ENCODE measurements around the gene ARL6IP4.
"Not testable (repeated sequence)": the region's sequence is repeated elsewhere in the genome, so short reads cannot be mapped to it uniquely, and the experiment has no call there.

Gene ARL6IP4

DNA sequence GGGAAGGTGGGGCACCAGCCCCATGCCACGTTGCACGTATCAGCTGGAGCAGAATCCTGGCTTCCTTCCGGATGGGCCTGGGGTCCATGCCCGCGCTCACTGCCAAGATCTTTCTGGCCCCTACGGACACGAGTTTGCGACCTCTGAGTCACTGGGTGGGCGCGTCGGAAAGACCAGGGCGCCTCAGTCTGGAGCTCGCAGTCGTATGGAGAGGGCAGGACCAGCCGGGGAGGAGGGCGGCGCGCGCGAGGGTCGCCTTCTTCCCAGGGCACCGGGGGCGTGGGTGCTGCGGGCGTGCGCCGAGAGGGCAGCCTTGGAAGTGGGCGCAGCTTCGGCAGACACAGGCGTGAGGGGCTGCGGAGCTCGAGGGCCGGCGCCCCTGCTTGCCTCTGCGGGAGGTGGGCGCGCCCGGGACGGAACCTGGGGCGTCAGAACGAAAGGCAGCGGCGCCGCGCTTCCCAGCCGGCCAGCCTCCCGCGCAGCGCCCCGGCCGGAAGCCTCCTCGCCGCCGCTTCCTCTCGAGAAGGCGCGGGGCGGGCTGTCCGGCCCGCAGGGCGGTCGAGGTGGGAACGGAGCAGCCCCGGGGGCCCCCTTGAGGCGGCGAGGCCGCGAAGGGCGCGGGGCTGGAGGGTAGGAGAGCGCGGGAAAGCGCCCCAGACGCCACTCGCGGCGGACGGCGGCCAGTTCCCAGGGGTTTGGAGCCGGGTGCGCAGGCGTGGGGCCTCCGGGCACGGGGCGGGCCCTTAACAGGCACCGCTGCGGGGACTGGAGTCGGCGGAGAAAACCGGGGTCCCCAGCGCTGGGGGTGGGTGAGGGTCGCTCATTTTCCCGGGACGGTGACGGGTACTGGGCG is at the start of gene ARL6IP4:
Gene ARL6IP4, plus strand, starts transcription at position 499 of the 853 bp plus-strand sequence. CDS start 459 bp downstream, outside the sequence.
- TF ChIP-seq, protein P1, sequence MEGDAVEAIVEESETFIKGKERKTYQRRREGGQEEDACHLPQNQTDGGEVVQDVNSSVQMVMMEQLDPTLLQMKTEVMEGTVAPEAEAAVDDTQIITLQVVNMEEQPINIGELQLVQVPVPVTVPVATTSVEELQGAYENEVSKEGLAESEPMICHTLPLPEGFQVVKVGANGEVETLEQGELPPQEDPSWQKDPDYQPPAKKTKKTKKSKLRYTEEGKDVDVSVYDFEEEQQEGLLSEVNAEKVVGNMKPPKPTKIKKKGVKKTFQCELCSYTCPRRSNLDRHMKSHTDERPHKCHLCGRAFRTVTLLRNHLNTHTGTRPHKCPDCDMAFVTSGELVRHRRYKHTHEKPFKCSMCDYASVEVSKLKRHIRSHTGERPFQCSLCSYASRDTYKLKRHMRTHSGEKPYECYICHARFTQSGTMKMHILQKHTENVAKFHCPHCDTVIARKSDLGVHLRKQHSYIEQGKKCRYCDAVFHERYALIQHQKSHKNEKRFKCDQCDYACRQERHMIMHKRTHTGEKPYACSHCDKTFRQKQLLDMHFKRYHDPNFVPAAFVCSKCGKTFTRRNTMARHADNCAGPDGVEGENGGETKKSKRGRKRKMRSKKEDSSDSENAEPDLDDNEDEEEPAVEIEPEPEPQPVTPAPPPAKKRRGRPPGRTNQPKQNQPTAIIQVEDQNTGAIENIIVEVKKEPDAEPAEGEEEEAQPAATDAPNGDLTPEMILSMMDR (IDR thresholded peaks at IDR 0.05): 0 out of 2 replicates have a peak, but pooled peaks have one; percentile 17
- no peak; the same call in 1 of the 2 replicates for TF ChIP-seq ZFX (IDR thresholded peaks at IDR 0.05; ENCODE audit: borderline replicate concordance)
- H3K27ac ChIP-seq: peak within 1 kb of the TSS; percentile 88

DNA sequence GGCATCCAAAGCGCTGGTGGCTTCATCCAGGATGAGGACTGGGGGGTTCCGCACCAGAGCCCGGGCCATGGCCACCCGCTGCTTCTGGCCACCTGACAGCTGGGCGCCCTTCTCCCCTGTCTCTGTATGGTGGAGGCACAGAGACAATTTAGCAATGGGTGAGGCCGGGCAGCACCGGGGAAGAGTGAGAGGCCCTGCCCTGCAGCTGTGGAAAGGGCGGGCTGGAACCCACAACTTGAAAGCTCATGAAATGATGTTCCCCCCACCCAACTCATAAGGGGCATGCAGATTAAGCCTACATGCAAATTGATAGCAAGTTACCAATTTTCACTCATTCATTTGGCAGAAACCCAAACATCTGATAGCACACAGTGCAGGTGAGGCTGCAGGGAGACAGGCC is 48.3 kb upstream of the ARL6IP4 start:
- no peak overlapping the region for H3K27ac ChIP-seq

DNA sequence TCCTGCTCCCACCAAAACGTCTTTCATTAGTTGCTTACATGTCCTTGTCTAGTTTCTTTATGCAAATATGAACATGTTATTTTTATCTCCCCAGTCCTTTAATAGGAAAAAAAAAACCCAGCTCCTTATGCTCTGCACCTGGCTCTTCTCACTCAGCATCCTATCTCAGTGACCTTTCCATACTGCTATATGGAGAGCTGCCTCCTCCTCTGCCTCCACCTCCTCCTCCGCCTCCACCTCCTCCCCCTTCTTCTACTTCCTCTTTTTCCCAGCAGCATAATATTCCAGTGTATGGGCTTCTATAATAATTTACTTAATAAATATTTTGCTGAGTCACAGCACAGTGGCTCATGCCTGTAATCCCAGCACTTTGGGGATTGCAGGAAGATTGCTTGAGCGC is 45.8 kb upstream of the ARL6IP4 start:
- H3K27ac ChIP-seq: no peak overlapping the region
- no peak for TF ChIP-seq ZFX (IDR thresholded peaks at IDR 0.05; ENCODE audit: borderline replicate concordance)
- TF ChIP-seq, protein P1 (IDR thresholded peaks at IDR 0.05): no peak

More for the DNA sequence above, 48.3 kb upstream of the ARL6IP4 start:
- TF ChIP-seq, protein P1 (IDR thresholded peaks at IDR 0.05): no peak
- TF ChIP-seq ZFX (IDR thresholded peaks at IDR 0.05; ENCODE audit: borderline replicate concordance): no peak

DNA sequence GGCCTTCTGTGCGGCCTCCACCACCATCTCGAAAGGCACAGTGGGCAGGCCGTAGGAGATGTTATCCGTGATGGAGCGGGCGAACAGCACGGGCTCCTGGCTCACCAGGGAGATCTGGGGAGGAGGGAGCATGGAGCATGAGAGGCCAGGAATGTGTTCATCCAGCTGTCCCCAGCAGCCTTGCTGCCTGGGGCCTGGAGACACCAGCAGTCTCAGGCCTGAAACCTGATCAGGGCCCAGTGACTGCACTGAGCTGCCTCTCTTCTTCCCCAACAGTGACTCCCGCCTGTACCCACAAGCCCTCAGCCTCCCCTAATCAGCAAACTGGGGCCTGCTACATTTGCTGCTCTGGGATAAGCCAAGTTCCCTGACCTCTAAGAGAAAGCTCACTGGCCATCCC is 45.2 kb upstream of the ARL6IP4 start:
- H3K27ac ChIP-seq: no peak overlapping the region
- TF ChIP-seq, protein P1 (IDR thresholded peaks at IDR 0.05): no peak
- no peak for TF ChIP-seq ZFX (IDR thresholded peaks at IDR 0.05; ENCODE audit: borderline replicate concordance)

DNA sequence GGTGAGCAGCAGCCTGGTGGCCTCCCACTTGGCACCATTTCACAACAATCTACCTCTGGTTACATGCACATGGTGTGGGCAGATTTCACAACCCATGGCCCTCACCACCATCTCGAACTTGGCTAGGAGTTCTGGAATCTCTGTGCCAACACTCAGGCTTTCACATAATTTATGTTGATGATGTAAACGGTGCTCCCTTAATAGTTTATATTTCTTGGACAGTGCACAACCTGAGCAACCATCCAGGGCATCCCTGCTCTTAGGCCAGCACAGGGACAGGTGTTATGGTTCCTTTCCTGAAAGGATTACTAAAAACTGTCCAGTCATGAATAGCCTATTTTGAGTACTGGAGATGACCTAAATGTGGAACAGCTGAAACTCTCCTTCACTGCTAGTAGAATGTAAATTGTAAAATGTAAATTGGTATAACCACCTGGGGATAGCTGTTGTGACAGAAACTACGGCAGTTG is 42.8 kb upstream of the ARL6IP4 start:
- TF ChIP-seq ZFX (IDR thresholded peaks at IDR 0.05; ENCODE audit: borderline replicate concordance): no peak
- TF ChIP-seq, protein P1 (IDR thresholded peaks at IDR 0.05): no peak
- H3K27ac ChIP-seq: no peak overlapping the region

DNA sequence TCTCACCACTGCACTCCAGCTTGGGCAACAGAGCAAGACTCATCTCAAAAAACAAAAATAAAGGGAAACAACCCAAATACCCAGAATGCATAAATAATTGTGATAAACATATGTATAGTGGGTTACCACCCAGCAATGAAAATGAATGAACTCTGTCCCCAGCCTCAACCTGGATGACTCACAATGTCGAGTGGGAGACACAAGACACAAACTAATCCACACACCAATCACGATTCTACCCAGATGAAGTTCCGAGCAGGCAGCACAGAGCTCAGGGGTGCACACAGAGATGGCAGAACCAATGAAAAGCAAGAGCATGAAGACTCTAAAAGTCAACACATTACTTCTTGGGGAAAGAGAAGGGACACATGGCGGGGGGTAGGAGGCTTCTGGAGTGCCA is 41.4 kb upstream of the ARL6IP4 start:
- TF ChIP-seq, protein P1 (IDR thresholded peaks at IDR 0.05): no peak
- no peak for TF ChIP-seq ZFX (IDR thresholded peaks at IDR 0.05; ENCODE audit: borderline replicate concordance)
- H3K27ac ChIP-seq: no peak overlapping the region

DNA sequence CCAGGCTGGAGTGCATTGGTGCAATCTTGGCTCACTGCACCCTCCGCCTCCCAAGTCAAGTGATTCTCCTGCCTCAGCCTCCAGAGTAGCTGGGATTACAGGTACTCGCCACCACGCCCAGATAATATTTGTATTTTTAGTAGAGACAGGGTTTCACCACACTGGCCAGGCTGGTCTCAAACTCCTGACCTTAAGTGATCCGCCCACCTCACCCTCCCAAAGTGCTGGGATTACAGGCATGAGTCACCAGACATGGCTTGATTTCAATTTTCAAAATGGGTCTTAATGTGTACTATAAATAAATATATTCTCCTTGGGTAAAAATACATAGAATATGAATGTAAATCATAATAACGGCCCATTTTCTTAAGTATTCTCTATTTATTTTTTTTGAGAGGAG is 39.1 kb upstream of the ARL6IP4 start:
- not testable (repeated sequence) for H3K27ac ChIP-seq
